ENCODE measurements around the gene RPL36AL. TPM values are rescaled to one million over a fixed set of nuclear protein-coding genes. Genes with fewer than 3 reads are reported as not detected.
A peak's percentile ranks its signal among the peaks of the same experiment; 100 is the strongest.

RPL36AL gene
- total and polyA plus RNA-seq, 7 donors = 84.6 to 522 (median 178) TPM

- no peak overlapping the region for H3K4me3 ChIP-seq
- intact Hi-C loops (cut with DNase I) = loop anchor here (5.0 to 10.0 kb wide), 2 partner anchors 37 to 491 kb away; partner anchors contain the start of genes RPS29 (in 1 of the 2) and VCPKMT (in 1 of the 2)
- peaks cover 0 to 30% of the 10 kb centered on the region in 2 donors for H3K36me3 ChIP-seq (ENCODE audit: insufficient read depth in 1 of 2, low read depth in 1 of 2)
- no peaks in the 10 kb centered on the region for H3K9me3 ChIP-seq
- 87 to 90% (median 88%) methylated on average over 6 of the region's 6 CpGs for WGBS, 3 donors
- H3K4me1 ChIP-seq = peaks cover 33% of the 10 kb centered on the region
- no peak for TF ChIP-seq CTCF (IDR thresholded peaks at IDR 0.05)
- no peaks in the 10 kb centered on the region for H3K27me3 ChIP-seq (ENCODE audit: insufficient read depth in 3 of 3, low read length in 2 of 3)
- DNase-seq (no peak), ATAC-seq (no peak)
- H3K27ac ChIP-seq = no peak overlapping the region
Observed at GRCh38 chr14:49623941-49624839, 3.8 kb upstream of the RPL36AL start.

- Histone ChIP-seq H3K4me1 (peaks cover 41% of the 10 kb centered on the region), H3K36me3 (ENCODE audit: insufficient read depth in 1 of 2, low read depth in 1 of 2) (peaks cover 0 to 38% of the 10 kb centered on the region in 2 donors), H3K4me3 (peak overlapping the region; percentile 80), H3K9me3 (no peaks in the 10 kb centered on the region), H3K27ac (no peak overlapping the region), H3K27me3 (ENCODE audit: insufficient read depth in 3 of 3, low read length in 2 of 3) (no peaks in the 10 kb centered on the region)
- DNase-seq = no peak
- whole genome bisulfite sequencing, 3 donors = 64 to 78% (median 73%) methylated on average over 3 of the region's 3 CpGs
- no peak for ATAC-seq
- intact Hi-C loops (cut with DNase I) = loop anchor here (5.0 to 10.0 kb wide), 2 partner anchors 36 to 491 kb away; partner anchors contain the start of genes RPS29 (in 1 of the 2) and VCPKMT (in 1 of the 2)
- TF ChIP-seq CTCF (IDR thresholded peaks at IDR 0.05) = no peak
Observed at GRCh38 chr14:49623387-49623786, 3.0 kb upstream of the RPL36AL start.

GRCh38 chr14:49622022-49622607 is 1.7 kb upstream of the RPL36AL start:
- Histone ChIP-seq H3K4me1 (peaks cover 46% of the 10 kb centered on the region), H3K27ac (peak overlapping the region; percentile 11), H3K36me3 (ENCODE audit: insufficient read depth in 1 of 2, low read depth in 1 of 2) (peaks cover 0 to 40% of the 10 kb centered on the region in 2 donors), H3K27me3 (ENCODE audit: insufficient read depth in 3 of 3, low read length in 2 of 3) (no peaks in the 10 kb centered on the region), H3K9me3 (no peaks in the 10 kb centered on the region), H3K4me3 (peak overlapping the region; percentile 80)
- DNase-seq = no peak
- TF ChIP-seq CTCF (IDR thresholded peaks at IDR 0.05) = no peak
- ATAC-seq = no peak
- 51 to 57% (median 53%) methylated on average over 3 of the region's 3 CpGs for WGBS, 3 donors
- intact Hi-C loops (cut with DNase I) = loop anchor here (5.0 to 10.0 kb wide), 2 partner anchors 35 to 493 kb away; partner anchors contain the start of genes RPS29 (in 1 of the 2) and VCPKMT (in 1 of the 2)

GRCh38 chr14:49621114-49621881 is 872 bp upstream of the RPL36AL start:
- 4 to 5% (median 4%) methylated on average over 40 to 65 of the region's 65 CpGs for WGBS, 3 donors
- Histone ChIP-seq H3K4me3 (peak overlapping the region; percentile 80), H3K27me3 (ENCODE audit: insufficient read depth in 3 of 3, low read length in 2 of 3) (no peaks in the 10 kb centered on the region), H3K4me1 (peaks cover 46% of the 10 kb centered on the region), H3K27ac (peak overlapping the region; percentile 96), H3K9me3 (no peaks in the 10 kb centered on the region), H3K36me3 (ENCODE audit: insufficient read depth in 1 of 2, low read depth in 1 of 2) (peaks cover 0 to 34% of the 10 kb centered on the region in 2 donors)
- TF ChIP-seq CTCF (IDR thresholded peaks at IDR 0.05) = no peak
- intact Hi-C loops (cut with DNase I) = loop anchor here (5.0 to 10.0 kb wide), 2 partner anchors 34 to 494 kb away; partner anchors contain the start of genes RPS29 (in 1 of the 2) and VCPKMT (in 1 of the 2)
- peak; percentile 82 to 91 for DNase-seq
- ATAC-seq = peak; percentile 60 to 70 (median 64)

Measured in psoas muscle (tissue), 8 donors.